GM10266 (cell line): ENCODE data around the gene FUCA2.
"Not testable (repeated sequence)": the region's sequence is repeated elsewhere in the genome, so short reads cannot be mapped to it uniquely, and the experiment has no call there.

Experiments
- DNase-seq: peaks from one replicate; pipeline ENCODE4 v3.0.0; 2012; ENCODE audit errors: extremely low spot score
- CTCF ChIP-seq: IDR thresholded peaks from 2 replicates; pipeline ENCODE4 v1.5.1; 2012; ENCODE audit warnings: mild to moderate bottlenecking, low read depth; ENCODE audit not compliant: control insufficient read depth, insufficient read depth; ENCODE audit errors: missing control alignments

The FUCA2 gene

DNA sequence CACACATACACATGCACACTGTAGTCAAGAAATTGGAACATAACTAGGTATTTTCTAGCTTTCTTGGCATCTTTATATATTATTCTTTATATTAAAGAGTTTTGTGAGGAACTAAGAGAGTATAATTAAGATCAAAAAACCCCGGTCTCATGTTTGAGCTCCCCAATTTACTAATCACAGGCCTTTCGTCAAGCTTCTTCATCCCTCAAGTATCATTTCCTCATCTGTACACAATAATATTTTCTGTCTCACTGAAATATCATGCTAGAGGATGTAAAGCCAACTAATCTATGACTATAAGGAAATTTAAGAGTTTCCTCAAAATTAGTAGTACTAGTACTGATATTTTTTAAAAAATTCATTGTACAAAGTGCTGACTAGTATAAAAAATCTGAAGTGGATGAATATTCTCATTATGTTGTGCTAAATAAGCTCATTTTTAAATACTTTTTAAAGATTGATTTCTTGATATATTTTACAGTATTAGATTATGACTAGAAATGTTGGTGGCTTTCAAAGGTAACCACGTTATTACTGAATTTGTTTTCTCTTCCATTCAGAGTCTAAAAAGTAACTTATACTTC is 32.9 kb downstream of the FUCA2 start:
- DNase-seq, result no peak
- no peak for TF ChIP-seq CTCF

GRCh38 chr6:143476545-143476944 is 35.0 kb downstream of the FUCA2 start:
- no peak for DNase-seq
- TF ChIP-seq CTCF, result no peak

- no peak for DNase-seq
- no peak for TF ChIP-seq CTCF
Observed at GRCh38 chr6:143471822-143472221, 39.7 kb downstream of the FUCA2 start.

DNA sequence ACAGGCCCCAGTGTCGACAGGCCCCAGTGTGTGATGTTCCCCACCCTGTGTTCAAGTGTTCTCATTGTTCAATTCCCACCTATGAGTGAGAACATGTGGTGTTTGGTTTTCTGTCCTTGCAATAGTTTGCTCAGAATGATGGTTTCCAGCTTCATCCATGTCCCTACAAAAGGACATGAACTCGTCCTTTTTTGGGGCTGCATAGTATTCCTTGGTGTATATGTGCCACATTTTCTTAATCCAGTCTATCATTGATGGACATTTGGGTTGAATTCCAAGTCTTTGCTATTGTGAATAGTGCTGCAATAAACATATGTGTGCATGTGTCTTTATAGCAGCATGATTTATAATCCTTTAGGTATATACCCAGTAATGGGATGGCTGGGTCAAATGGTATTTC is 42.7 kb downstream of the FUCA2 start:
- DNase-seq, result not testable (repeated sequence)

DNA sequence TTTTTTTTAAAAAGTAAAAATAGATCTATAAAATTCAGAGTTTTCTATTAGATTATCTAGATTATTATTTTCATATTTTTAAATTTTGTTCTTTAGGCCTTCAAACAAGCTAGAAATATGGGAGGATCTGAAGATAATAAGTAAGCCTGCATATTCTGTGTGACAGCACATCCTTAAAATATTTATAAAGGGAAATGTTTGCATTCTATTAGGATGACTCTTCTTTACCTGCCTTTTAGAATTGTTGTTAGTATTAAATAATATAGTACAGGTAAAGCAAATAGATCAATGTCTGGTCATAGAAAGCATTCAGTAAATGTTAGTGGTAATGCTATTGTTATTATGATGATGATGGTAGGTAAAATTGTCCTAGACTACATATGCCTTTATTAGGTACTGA is 43.5 kb downstream of the FUCA2 start:
- no peak for TF ChIP-seq CTCF

GRCh38 chr6:143465546-143465945 is 46.0 kb downstream of the FUCA2 start:
- DNase-seq, result no peak
- no peak for TF ChIP-seq CTCF

More for the DNA sequence above, 43.5 kb downstream of the FUCA2 start:
- DNase-seq, result no peak

- DNase-seq, result no peak
- no peak for TF ChIP-seq CTCF
Observed at GRCh38 chr6:143457563-143458359, 53.8 kb downstream of the FUCA2 start.
